Lower leg skin (tissue), 3 donors: Measurements from ENCODE around the gene SLC6A3.

Experiments used
- POLR2A ChIP-seq, 2 donors: fragments of 450-650 bp; IDR thresholded peaks; one replicate each; pipeline ENCODE4 v1.6.1; 2016 to 2017; ENCODE audit warnings: antibody characterized with exemption in 2 of 2, mild to moderate bottlenecking in 1 of 2, moderate library complexity in 1 of 2
- TF ChIP-seq, protein P1 (sequence below), 3 donors: fragments of 450-650 bp; IDR thresholded peaks; one replicate each; pipeline ENCODE4 v1.5.1; 2016; ENCODE audit warnings: antibody characterized with exemption in 3 of 3, mild to moderate bottlenecking in 3 of 3, moderate library complexity in 2 of 3

GRCh38 chr5:1343931-1344901, 101.0 kb downstream of the SLC6A3 start:
- TF ChIP-seq POLR2A (IDR thresholded peaks at IDR 0.05) = no peak
- TF ChIP-seq, protein P1, sequence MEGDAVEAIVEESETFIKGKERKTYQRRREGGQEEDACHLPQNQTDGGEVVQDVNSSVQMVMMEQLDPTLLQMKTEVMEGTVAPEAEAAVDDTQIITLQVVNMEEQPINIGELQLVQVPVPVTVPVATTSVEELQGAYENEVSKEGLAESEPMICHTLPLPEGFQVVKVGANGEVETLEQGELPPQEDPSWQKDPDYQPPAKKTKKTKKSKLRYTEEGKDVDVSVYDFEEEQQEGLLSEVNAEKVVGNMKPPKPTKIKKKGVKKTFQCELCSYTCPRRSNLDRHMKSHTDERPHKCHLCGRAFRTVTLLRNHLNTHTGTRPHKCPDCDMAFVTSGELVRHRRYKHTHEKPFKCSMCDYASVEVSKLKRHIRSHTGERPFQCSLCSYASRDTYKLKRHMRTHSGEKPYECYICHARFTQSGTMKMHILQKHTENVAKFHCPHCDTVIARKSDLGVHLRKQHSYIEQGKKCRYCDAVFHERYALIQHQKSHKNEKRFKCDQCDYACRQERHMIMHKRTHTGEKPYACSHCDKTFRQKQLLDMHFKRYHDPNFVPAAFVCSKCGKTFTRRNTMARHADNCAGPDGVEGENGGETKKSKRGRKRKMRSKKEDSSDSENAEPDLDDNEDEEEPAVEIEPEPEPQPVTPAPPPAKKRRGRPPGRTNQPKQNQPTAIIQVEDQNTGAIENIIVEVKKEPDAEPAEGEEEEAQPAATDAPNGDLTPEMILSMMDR (IDR thresholded peaks at IDR 0.05) = no peak
